HepG2 (cell line): ENCODE results near the gene PPP2R2C.

Experiments
- BRCA1 ChIP-seq: sonication (generic); formaldehyde crosslinking; IDR thresholded peaks from 2 replicates; pipeline ENCODE4 v1.4.0; 2020; ENCODE audit warnings: missing genetic modification reagents
- CTCF ChIP-seq: sonication (generic); formaldehyde crosslinking; IDR thresholded peaks from 2 replicates; pipeline ENCODE4 v1.5.0; 2020; ENCODE audit warnings: mild to moderate bottlenecking, missing genetic modification reagents, moderate library complexity
- MXI1 ChIP-seq: IDR thresholded peaks from 3 replicates; pipeline ENCODE4 v1.6.1; 2012; ENCODE audit warnings: low read depth, low read length, inconsistent platforms, borderline replicate concordance
- NFE2L1 ChIP-seq: sonication (generic); formaldehyde crosslinking; IDR thresholded peaks from 2 replicates; pipeline ENCODE4 v1.4.0; 2020; ENCODE audit warnings: missing genetic modification reagents, mild to moderate bottlenecking, borderline replicate concordance
- SRF ChIP-seq: IDR thresholded peaks from 2 replicates; pipeline ENCODE4 v1.6.1; 2011; ENCODE audit warnings: mild to moderate bottlenecking, low read depth, low read length, moderate library complexity
- ZNF274 ChIP-seq: sonication (generic); formaldehyde crosslinking; IDR thresholded peaks from 2 replicates; pipeline ENCODE4 v1.5.1; 2020; ENCODE audit warnings: mild to moderate bottlenecking, missing genetic modification reagents
- ZNF350 ChIP-seq: sonication (generic); formaldehyde crosslinking; IDR thresholded peaks from 2 replicates; pipeline ENCODE4 v1.4.0; 2020; ENCODE audit warnings: mild to moderate bottlenecking, low read depth, missing genetic modification reagents, borderline replicate concordance
- ZNF362 ChIP-seq: sonication (generic); formaldehyde crosslinking; IDR thresholded peaks from 2 replicates; pipeline ENCODE4 v1.4.0; 2020; ENCODE audit warnings: missing genetic modification reagents, mild to moderate bottlenecking, borderline replicate concordance

GRCh38 chr4:6389142-6389825 lies 83.1 kb downstream of the PPP2R2C start:
- TF ChIP-seq SRF (no peak), MXI1 (no peak), ZNF350 (no peak), NFE2L1 (CRISPR knock-in tag) (no peak), CTCF (no peak), ZNF362 (CRISPR knock-in tag) (no peak), ZNF274 (CRISPR knock-in tag) (no peak), BRCA1 (no peak)
